Gastroesophageal sphincter (tissue), 3 donors: ENCODE measurements around the gene GALNT7.

ENCODE experiments used
- EP300 ChIP-seq: sonication (generic); formaldehyde crosslinking; IDR thresholded peaks from one replicate; pipeline ENCODE4 v1.6.1; 2017; ENCODE audit warnings: antibody characterized with exemption, mild to moderate bottlenecking
- POLR2A ChIP-seq, 2 donors: fragments of 450-650 bp; IDR thresholded peaks; one replicate each; pipeline ENCODE4 v1.6.1; 2017; ENCODE audit warnings: antibody characterized with exemption in 2 of 2, mild to moderate bottlenecking in 2 of 2, moderate library complexity in 1 of 2
- POLR2AphosphoS5 ChIP-seq: sonication (generic); formaldehyde crosslinking; IDR thresholded peaks from one replicate; pipeline ENCODE4 v1.6.1; 2017; ENCODE audit warnings: antibody characterized with exemption
- TF ChIP-seq, protein P1 (sequence below), 4 experiments: fragments of 200-600 bp in 2 of 4; fragments of 450-650 bp in 2 of 4; sonication (generic) in 1 of 4; IDR thresholded peaks; one replicate each; pipeline ENCODE4 v1.5.1; 2017 to 2019; ENCODE audit warnings: antibody characterized with exemption in 4 of 4, mild to moderate bottlenecking in 2 of 4, moderate library complexity in 2 of 4

DNA sequence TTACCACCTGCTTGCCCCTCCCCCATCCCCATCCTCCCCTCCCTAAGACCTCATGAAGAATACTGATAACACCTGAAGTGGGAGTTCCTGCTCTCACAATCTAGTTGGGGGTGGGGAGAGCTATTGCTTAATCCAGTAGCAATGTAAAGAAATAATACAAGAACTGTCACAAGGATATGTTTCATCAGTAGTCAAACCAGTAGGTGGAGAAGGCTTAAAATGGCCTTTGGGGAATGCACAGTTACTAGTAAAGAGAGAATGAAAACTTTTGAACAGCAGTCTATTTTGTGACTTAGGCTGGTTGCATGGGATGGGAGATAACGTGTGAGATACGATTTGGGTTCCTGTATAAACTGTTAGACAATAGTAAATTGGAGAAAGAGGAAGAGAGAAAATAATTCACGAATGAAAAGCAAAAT lies 6.0 kb downstream of the GALNT7 start:
- TF ChIP-seq, protein P1, sequence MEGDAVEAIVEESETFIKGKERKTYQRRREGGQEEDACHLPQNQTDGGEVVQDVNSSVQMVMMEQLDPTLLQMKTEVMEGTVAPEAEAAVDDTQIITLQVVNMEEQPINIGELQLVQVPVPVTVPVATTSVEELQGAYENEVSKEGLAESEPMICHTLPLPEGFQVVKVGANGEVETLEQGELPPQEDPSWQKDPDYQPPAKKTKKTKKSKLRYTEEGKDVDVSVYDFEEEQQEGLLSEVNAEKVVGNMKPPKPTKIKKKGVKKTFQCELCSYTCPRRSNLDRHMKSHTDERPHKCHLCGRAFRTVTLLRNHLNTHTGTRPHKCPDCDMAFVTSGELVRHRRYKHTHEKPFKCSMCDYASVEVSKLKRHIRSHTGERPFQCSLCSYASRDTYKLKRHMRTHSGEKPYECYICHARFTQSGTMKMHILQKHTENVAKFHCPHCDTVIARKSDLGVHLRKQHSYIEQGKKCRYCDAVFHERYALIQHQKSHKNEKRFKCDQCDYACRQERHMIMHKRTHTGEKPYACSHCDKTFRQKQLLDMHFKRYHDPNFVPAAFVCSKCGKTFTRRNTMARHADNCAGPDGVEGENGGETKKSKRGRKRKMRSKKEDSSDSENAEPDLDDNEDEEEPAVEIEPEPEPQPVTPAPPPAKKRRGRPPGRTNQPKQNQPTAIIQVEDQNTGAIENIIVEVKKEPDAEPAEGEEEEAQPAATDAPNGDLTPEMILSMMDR (IDR thresholded peaks at IDR 0.05), result no peak
- TF ChIP-seq POLR2A (IDR thresholded peaks at IDR 0.05) (no peak), EP300 (no peak), POLR2AphosphoS5 (no peak)
